HG02642 (cell line): Measurements from ENCODE around the gene IL12RB2.

Source experiments
- ATAC-seq: cut with Tn5 transposase; IDR thresholded peaks from one replicate; pipeline ENCODE4 v1.9.1; 2021; ENCODE audit warnings: mild to moderate bottlenecking; ENCODE audit not compliant: unreplicated experiment, poor library complexity

Gene IL12RB2, protein sequence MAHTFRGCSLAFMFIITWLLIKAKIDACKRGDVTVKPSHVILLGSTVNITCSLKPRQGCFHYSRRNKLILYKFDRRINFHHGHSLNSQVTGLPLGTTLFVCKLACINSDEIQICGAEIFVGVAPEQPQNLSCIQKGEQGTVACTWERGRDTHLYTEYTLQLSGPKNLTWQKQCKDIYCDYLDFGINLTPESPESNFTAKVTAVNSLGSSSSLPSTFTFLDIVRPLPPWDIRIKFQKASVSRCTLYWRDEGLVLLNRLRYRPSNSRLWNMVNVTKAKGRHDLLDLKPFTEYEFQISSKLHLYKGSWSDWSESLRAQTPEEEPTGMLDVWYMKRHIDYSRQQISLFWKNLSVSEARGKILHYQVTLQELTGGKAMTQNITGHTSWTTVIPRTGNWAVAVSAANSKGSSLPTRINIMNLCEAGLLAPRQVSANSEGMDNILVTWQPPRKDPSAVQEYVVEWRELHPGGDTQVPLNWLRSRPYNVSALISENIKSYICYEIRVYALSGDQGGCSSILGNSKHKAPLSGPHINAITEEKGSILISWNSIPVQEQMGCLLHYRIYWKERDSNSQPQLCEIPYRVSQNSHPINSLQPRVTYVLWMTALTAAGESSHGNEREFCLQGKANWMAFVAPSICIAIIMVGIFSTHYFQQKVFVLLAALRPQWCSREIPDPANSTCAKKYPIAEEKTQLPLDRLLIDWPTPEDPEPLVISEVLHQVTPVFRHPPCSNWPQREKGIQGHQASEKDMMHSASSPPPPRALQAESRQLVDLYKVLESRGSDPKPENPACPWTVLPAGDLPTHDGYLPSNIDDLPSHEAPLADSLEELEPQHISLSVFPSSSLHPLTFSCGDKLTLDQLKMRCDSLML

GRCh38 chr1:67307251-67308060, at the start of gene IL12RB2:
IL12RB2 (plus strand) TSS chr1:67307873; CDS start chr1:67320369, 12,496 bp downstream.
- ATAC-seq, result no peak

DNA sequence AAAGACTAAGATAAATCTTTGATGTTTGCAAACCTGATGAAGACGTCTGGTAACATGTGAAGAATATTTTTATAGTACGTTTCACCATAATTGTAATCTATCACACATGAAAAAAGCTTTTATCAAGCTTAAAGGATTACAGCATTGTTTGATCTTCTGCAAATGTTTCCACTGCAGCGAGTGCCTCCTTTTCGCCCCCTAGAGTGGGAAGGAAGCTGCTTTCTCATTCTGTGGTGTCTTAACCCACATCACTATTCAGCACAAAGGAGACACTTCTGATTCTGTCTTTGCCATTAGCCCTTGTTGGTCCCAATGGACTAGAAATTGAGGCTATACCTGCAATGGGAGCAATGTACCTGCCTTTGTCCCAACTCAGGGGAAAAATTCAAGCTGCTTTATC, 46.0 kb upstream of the IL12RB2 start:
- no peak for ATAC-seq

DNA sequence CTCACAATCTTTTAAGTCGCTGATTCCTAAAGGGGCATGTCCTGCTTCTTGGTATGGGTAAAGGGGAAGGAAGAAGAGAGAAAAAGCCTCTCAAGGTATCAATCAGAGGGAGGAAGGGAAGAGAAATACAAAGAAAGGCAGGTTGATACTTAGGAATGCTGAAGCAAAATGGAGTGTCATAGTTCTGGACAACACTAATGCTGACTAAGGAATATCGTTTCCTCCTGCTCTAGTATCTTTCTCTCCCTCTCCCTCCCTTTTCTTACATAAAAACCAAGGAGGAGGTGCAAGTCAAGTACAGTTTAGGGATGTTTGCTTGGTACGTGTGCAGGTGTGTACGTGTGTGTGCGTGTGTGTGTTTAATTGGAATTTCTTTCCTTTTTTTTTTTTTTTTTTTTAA, 44.9 kb upstream of the IL12RB2 start:
- ATAC-seq, result no peak

DNA sequence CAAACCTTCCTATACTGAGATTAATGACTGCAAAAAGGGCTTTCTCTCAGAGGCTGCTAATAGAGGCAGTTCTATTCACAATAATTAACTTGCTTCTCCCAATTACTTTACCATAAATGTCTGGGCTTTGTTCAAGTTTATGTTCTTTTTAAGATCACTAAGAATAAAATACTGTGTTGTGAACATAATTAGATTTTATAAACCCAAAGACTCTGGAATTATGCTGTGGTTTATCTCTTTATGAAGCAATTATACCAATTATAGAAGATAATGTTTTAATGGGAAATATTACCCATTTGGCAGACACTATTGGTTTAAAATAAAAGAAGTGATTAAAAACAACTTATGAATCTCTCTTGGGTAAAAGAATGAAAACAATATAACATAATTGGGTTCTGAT, 43.5 kb upstream of the IL12RB2 start:
- ATAC-seq, result no peak

DNA sequence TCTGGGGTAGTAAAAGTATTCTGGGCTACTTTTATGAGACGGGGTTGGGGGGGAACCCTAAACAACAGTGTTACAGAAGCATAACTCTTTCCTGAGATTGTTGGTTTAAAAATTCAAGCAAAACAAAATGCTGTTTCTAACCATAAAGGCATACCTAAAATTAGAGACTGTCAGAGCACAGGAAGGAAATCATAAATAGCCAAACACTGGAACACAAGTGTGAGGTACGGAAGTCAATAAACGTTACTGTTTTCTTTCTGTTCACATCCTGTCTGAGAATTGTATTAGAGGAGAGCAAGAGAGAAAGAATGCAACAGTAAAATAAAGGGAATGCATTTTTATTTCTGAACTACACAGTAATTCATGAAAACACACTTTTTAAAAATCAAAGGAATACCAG, 42.8 kb upstream of the IL12RB2 start:
- no peak for ATAC-seq

DNA sequence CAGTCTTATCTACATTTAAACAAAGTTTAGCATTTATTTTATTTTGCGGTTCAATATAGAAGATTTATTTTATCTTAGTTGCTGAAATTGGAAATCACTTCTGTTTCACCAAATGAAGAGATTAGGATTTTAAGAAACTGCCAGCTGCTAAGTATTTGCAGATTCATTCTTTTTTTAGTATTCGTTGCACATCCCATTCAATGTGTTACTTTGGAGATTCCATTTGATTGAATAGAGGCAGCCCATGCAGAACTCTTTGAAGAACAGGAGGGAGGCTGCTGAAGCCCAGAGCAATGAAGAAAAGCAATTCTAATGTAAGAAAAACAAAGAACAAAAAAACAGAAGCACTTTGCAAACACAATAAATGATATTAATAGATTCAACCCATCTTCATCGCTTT, 38.6 kb upstream of the IL12RB2 start:
- ATAC-seq, result no peak

DNA sequence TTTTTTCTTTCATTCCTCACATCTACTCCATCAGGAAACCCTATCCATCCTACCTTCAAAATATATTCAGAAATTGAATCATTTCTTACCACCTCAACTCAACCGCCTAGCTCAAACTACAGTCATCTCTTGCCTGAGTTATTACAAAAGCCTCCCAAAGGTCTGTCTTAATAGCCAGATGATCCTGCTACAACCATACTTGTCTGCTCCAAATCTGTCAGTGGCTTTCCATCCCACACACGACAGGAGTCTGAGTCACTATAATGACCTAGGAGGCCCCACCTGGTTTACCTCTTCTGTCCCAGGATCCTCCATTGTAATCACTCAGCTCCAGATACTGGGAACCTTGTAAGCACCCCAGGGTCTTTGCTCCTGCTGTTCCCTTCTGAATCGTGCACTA, 37.1 kb upstream of the IL12RB2 start:
- no peak for ATAC-seq

DNA sequence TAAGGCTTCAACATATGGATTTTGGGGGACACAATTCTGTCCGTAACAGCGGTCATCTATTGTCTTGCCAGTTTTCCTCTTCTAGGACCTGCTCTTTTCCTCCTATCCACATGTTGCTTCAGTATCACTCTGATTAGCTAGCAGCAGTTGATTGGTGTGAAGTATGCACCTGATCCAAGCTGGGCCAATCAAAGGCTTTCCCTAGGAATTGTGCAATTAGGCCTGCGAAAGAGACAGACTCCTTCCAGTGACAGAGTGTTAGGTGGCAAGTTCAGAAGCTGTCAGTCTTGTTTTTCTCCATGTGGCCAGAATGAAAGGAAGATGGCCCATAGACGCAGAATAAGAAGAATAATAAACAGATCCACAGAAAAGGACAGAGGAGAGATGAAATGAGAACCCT, 34.1 kb upstream of the IL12RB2 start:
- no peak for ATAC-seq

- no peak for ATAC-seq
These were observed 32.9 kb upstream of the IL12RB2 start for GRCh38 chr1:67274623-67275325.

DNA sequence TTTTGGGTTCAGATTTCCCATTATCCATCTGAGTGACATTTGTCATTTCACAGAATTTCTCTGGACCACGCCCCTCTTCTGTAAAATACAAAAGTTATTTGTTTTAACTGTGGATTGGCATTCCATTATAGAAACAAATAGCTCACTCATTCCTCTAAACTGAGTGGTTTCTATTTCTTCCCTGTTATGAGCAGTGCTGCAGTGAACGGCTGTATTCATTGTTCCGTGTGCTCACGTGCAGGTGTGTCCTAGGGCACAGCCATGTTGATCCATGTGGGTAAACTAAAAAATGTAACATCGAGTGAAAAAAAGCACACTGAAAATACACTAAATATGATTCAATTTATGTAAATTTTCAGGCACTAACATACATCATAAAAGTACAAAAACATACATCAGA, 27.0 kb upstream of the IL12RB2 start:
- no peak for ATAC-seq

- ATAC-seq, result no peak
These were observed 26.4 kb upstream of the IL12RB2 start for GRCh38 chr1:67281244-67281643.

- ATAC-seq, result peak; percentile 73
These were observed 21.7 kb upstream of the IL12RB2 start for GRCh38 chr1:67285780-67286488.

DNA sequence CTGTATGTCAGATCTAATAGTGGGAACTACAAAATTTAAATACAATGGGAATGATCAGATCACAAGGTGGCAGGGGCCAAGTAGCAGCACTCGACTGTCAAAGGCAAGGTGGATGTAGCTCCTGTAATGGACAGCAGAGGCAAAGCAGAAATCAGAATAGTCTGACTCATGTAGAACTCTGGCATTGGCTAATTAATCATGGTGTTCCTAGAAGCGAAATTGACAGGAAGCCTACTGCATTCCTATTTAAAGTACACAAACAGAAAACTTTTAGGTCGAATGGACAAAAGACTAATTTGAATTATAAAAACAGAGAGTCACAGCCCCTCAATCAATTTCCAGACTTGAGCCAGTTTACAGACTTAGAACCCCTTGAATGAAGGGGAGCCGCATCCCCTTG, 17.4 kb upstream of the IL12RB2 start:
- no peak for ATAC-seq

GRCh38 chr1:67294836-67295617, 12.6 kb upstream of the IL12RB2 start:
- ATAC-seq, result no peak

DNA sequence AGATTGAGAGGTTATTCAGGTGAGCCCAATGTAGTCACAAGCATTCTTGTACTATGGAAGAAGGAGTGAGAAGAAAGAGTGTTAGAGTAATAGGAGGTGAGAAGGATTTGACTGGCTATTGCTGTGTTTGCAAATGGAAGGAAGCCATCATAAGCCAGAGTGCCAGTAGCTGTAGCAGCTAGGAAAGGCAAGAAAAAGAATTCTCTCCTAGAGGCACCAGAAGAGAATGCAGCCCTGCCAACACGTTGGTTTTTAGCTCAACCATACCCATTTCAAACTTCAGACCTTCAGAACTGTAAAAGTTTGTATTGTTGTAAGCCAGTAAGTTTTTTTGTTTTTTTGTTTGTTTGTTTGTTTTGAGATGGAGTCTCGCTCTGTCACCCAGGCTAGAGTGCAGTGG, 8.9 kb upstream of the IL12RB2 start:
- no peak for ATAC-seq

- ATAC-seq, result no peak
These were observed 8.4 kb upstream of the IL12RB2 start for GRCh38 chr1:67299296-67299695.

GRCh38 chr1:67300561-67300960, 7.1 kb upstream of the IL12RB2 start:
- ATAC-seq, result no peak

DNA sequence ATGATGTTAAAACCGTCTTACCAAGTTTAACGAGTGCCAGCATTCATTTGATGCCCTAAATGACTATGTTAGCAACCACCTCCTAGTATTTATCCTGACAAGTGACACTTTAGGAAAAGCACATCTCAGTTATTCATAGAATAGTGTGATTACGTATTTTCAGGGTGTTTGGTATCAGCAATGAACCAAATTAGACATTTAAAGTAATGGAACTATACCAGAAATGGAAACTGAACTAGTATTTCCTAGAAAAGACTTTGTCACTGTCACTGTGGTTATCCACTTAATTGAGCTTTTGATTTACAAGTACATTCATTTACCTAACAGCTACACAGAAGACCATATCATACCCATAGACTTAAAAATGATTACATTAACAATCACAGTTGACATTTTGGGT, 3.6 kb upstream of the IL12RB2 start:
- no peak for ATAC-seq

DNA sequence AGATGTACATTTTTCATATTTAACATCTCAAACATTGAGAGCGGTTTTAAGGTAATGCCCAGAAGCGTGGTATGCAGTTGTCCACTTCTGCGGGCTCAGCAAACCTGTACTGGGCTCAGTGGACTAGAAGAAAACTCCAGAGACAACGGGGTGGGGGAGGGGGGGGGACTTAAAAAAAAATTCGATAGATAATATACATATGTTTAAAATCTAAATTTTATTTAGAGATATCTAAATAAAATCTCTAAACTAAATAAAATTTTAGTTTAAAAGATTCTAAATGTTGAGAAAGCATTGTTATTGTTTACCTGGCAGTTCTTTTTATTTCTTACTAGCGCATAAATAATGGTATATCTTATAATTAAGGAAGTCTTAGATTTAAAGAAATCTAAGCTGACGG, 1.1 kb upstream of the IL12RB2 start:
- ATAC-seq, result no peak
